HepG2 (cell line): ENCODE measurements around the gene ORC1. TPM values are rescaled to one million over a fixed set of nuclear protein-coding genes. Genes with fewer than 3 reads are reported as not detected.

Experiments used
- AGO2 ChIP-seq: fragments of 200-400 bp; formaldehyde crosslinking; optimal IDR thresholded peaks from 2 replicates; pipeline ENCODE3; 2017; ENCODE audit warnings: mild to moderate bottlenecking, low read depth, low read length, moderate library complexity
- ATAD3A ChIP-seq: sonication (generic); formaldehyde crosslinking; IDR thresholded peaks from 2 replicates; pipeline ENCODE4 v1.4.0; 2020; ENCODE audit warnings: missing genetic modification reagents
- DMTF1 ChIP-seq: sonication (generic); formaldehyde crosslinking; IDR thresholded peaks from 2 replicates; pipeline ENCODE4 v1.4.0; 2020; ENCODE audit warnings: mild to moderate bottlenecking, missing genetic modification reagents
- EEA1 ChIP-seq: sonication (generic); formaldehyde crosslinking; IDR thresholded peaks from 2 replicates; pipeline ENCODE4 v1.5.1; 2020; ENCODE audit warnings: mild to moderate bottlenecking, missing genetic modification reagents, borderline replicate concordance
- FOXA3 ChIP-seq: IDR thresholded peaks from 2 replicates; pipeline ENCODE4 v1.6.1; 2016; ENCODE audit warnings: missing genetic modification reagents, missing compliant biosample characterization
- KDM3A ChIP-seq: IDR thresholded peaks from 2 replicates; pipeline ENCODE4 v1.6.1; 2018; ENCODE audit warnings: low read depth, missing compliant biosample characterization
- MED13 ChIP-seq: sonication (generic); formaldehyde crosslinking; IDR thresholded peaks from 2 replicates; pipeline ENCODE4 v1.5.0; 2020; ENCODE audit warnings: missing genetic modification reagents
- MEF2D ChIP-seq: sonication (generic); formaldehyde crosslinking; IDR thresholded peaks from 2 replicates; pipeline ENCODE4 v1.5.1; 2020; ENCODE audit warnings: mild to moderate bottlenecking, missing genetic modification reagents
- TFDP1 ChIP-seq: IDR thresholded peaks from 2 replicates; pipeline ENCODE4 v1.6.1; 2016; ENCODE audit warnings: missing compliant biosample characterization, missing genetic modification reagents, borderline replicate concordance
- THYN1 ChIP-seq: sonication (generic); formaldehyde crosslinking; IDR thresholded peaks from 2 replicates; pipeline ENCODE4 v1.8.1; 2023; ENCODE audit warnings: low read depth, mild to moderate bottlenecking, moderate library complexity, missing genetic modification reagents, borderline replicate concordance
- YEATS2 ChIP-seq: sonication (generic); formaldehyde crosslinking; IDR thresholded peaks from 2 replicates; pipeline ENCODE4 v1.4.0; 2020; ENCODE audit warnings: missing genetic modification reagents, borderline replicate concordance
- ZBTB20 ChIP-seq: sonication (generic); formaldehyde crosslinking; IDR thresholded peaks from 2 replicates; pipeline ENCODE4 v1.8.1; 2023; ENCODE audit warnings: missing genetic modification reagents, low read depth, mild to moderate bottlenecking, borderline replicate concordance
- ZBTB8A ChIP-seq: sonication (generic); formaldehyde crosslinking; IDR thresholded peaks from 2 replicates; pipeline ENCODE4 v1.4.0; 2020; ENCODE audit warnings: mild to moderate bottlenecking, low read depth, missing genetic modification reagents, borderline replicate concordance
- ZSCAN21 ChIP-seq: sonication (generic); formaldehyde crosslinking; IDR thresholded peaks from 2 replicates; pipeline ENCODE4 v1.8.0; 2022; ENCODE audit warnings: mild to moderate bottlenecking, missing genetic modification reagents, moderate library complexity, borderline replicate concordance
- polyA plus RNA-seq, 8 experiments: library from polyadenylated mRNA; depleted of rRNA in 3 of 8; stranded (reverse) in 7 of 8; unstranded in 1 of 8; fragments of >200 nt; fragmentation: Illumina TruSeq in 4 of 8; extraction: Trizol in 4 of 8; gene quantifications; 2 replicates each; pipeline versions ENCODE4 v1.2.1 to v1.2.3, GENCODE V29; 2011 to 2016; ENCODE audit warnings: low read depth in 4 of 8, missing spikeins in 1 of 8, mixed read lengths in 1 of 8; ENCODE audit not compliant: insufficient read depth in 1 of 8
- total RNA-seq, 5 experiments: library from RNA; depleted of rRNA; stranded (reverse); fragments of >200 nt; fragmentation: Illumina TruSeq; extraction: Trizol; gene quantifications; 2 replicates each; pipeline ENCODE4 v1.2.3, GENCODE V29; 2016; ENCODE audit warnings: low read depth in 1 of 5
- TF ChIP-seq, protein P1 (sequence below): sonication (generic); formaldehyde crosslinking; IDR thresholded peaks from 2 replicates; pipeline ENCODE4 v1.4.0; 2020; ENCODE audit warnings: missing genetic modification reagents, borderline replicate concordance
- TF ChIP-seq, protein P2 (sequence below), 2 experiments: fragments of 450-650 bp in 1 of 2; sonication (generic) in 1 of 2; formaldehyde crosslinking; IDR thresholded peaks; 2 replicates each; pipeline versions ENCODE4 v1.5.0 to v1.8.0; 2020 to 2022; ENCODE audit warnings: mild to moderate bottlenecking in 1 of 2, missing genetic modification reagents in 1 of 2
- TF ChIP-seq, protein P3 (sequence below): sonication (generic); formaldehyde crosslinking; IDR thresholded peaks from 2 replicates; pipeline ENCODE4 v1.4.0; 2020; ENCODE audit warnings: missing genetic modification reagents

Gene ORC1
- total and polyA plus RNA-seq, 2 of the 13 experiments (the other 11 are each of a cell fraction or from before 2014, with no cell fraction given), result 7.0 to 23.5 TPM

GRCh38 chr1:52365746-52366516 lies 38.3 kb downstream of the ORC1 start, which contains the start of gene CC2D1B (continued):
- no peak for TF ChIP-seq ATAD3A
- TF ChIP-seq KDM3A (CRISPR knock-in tag), result no peak
- TF ChIP-seq, protein P1, sequence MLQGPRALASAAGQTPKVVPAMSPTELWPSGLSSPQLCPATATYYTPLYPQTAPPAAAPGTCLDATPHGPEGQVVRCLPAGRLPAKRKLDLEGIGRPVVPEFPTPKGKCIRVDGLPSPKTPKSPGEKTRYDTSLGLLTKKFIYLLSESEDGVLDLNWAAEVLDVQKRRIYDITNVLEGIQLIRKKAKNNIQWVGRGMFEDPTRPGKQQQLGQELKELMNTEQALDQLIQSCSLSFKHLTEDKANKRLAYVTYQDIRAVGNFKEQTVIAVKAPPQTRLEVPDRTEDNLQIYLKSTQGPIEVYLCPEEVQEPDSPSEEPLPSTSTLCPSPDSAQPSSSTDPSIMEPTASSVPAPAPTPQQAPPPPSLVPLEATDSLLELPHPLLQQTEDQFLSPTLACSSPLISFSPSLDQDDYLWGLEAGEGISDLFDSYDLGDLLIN (CRISPR knock-in tag), result peak; percentile 91; the same call in 1 of the 2 replicates
- TF ChIP-seq, protein P2, sequence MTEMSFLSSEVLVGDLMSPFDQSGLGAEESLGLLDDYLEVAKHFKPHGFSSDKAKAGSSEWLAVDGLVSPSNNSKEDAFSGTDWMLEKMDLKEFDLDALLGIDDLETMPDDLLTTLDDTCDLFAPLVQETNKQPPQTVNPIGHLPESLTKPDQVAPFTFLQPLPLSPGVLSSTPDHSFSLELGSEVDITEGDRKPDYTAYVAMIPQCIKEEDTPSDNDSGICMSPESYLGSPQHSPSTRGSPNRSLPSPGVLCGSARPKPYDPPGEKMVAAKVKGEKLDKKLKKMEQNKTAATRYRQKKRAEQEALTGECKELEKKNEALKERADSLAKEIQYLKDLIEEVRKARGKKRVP (CRISPR knock-in tag; IDR thresholded peaks at IDR 0.05), result no peak
- TF ChIP-seq MED13, result peak; percentile 82; the same call in 1 of the 2 replicates
- TF ChIP-seq THYN1 (CRISPR knock-in tag), result no peak
- TF ChIP-seq EEA1 (CRISPR knock-in tag), result no peak; the same call in 1 of the 2 replicates
- no peak for TF ChIP-seq DMTF1 (CRISPR knock-in tag)
- peak; percentile 69; the same call in 1 of the 2 replicates for TF ChIP-seq TFDP1 (CRISPR knock-in tag)
- TF ChIP-seq, protein P3, sequence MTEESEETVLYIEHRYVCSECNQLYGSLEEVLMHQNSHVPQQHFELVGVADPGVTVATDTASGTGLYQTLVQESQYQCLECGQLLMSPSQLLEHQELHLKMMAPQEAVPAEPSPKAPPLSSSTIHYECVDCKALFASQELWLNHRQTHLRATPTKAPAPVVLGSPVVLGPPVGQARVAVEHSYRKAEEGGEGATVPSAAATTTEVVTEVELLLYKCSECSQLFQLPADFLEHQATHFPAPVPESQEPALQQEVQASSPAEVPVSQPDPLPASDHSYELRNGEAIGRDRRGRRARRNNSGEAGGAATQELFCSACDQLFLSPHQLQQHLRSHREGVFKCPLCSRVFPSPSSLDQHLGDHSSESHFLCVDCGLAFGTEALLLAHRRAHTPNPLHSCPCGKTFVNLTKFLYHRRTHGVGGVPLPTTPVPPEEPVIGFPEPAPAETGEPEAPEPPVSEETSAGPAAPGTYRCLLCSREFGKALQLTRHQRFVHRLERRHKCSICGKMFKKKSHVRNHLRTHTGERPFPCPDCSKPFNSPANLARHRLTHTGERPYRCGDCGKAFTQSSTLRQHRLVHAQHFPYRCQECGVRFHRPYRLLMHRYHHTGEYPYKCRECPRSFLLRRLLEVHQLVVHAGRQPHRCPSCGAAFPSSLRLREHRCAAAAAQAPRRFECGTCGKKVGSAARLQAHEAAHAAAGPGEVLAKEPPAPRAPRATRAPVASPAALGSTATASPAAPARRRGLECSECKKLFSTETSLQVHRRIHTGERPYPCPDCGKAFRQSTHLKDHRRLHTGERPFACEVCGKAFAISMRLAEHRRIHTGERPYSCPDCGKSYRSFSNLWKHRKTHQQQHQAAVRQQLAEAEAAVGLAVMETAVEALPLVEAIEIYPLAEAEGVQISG (CRISPR knock-in tag), result peak; percentile 81
- peak; percentile 86 for TF ChIP-seq AGO2
- no peak for TF ChIP-seq FOXA3 (CRISPR knock-in tag)
- no peak for TF ChIP-seq ZBTB8A (CRISPR knock-in tag)
- no peak for TF ChIP-seq MEF2D (CRISPR knock-in tag)
- 0 out of 2 replicates have a peak, but pooled peaks have one; percentile 15 for TF ChIP-seq YEATS2 (CRISPR knock-in tag)
- peak; percentile 40; the same call in 1 of the 2 replicates for TF ChIP-seq ZBTB20
- TF ChIP-seq ZSCAN21 (CRISPR knock-in tag), result peak; percentile 82; the same call in 1 of the 2 replicates
